Stimulated activated CD8-positive, alpha-beta memory T cell treated with anti-CD3 and anti-CD28 coated beads, Interleukin-12 subunit alpha, Interleukin-12 subunit beta, amount 100 ng/mL, for 24 hours (primary cell): Measurements from ENCODE around the gene SLC35G3.
"Not testable (repeated sequence)": the region's sequence is repeated elsewhere in the genome, so short reads cannot be mapped to it uniquely, and the experiment has no call there.

Experiments used
- DNase-seq: peaks from one replicate; pipeline ENCODE4 v3.0.0-alpha.2; 2020; ENCODE audit errors: extremely low read depth

SLC35G3 gene

DNA sequence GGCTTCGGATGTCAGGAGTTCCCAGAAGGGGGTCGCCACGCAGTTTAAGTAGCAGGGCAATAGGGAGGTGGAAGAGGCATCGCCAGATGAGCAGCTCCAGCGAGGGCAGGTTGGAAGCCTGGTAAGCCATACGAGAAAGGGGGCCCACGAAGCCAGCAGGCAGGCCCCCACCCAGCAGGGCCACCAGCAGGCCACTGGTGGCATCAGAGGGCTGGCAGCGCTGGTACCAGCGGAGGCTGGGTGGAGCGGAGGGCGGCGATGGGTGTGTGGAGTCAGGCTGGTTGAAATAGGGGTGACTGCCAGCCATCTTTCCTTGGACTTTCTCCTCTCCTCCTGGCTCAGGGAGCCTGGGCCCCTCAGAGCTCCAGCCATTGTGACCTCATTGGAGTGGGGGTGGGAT is at the start of gene SLC35G3:
Gene SLC35G3 (minus strand): TSS at position 393 of the 400 bp plus-strand sequence. CDS start 86 bp downstream, at position 307.
- DNase-seq, result not testable (repeated sequence)

- DNase-seq, result no peak
These were observed 49.6 kb upstream of the SLC35G3 start for GRCh38 chr17:35243561-35244340.

GRCh38 chr17:35242805-35243560 is 48.8 kb upstream of the SLC35G3 start, which contains the start of gene SLFN5:
TSS of gene SLFN5 (plus strand) at chr17:35243072. CDS start at chr17:35258691, 15,619 bp downstream.
- peak; percentile 77 for DNase-seq

DNA sequence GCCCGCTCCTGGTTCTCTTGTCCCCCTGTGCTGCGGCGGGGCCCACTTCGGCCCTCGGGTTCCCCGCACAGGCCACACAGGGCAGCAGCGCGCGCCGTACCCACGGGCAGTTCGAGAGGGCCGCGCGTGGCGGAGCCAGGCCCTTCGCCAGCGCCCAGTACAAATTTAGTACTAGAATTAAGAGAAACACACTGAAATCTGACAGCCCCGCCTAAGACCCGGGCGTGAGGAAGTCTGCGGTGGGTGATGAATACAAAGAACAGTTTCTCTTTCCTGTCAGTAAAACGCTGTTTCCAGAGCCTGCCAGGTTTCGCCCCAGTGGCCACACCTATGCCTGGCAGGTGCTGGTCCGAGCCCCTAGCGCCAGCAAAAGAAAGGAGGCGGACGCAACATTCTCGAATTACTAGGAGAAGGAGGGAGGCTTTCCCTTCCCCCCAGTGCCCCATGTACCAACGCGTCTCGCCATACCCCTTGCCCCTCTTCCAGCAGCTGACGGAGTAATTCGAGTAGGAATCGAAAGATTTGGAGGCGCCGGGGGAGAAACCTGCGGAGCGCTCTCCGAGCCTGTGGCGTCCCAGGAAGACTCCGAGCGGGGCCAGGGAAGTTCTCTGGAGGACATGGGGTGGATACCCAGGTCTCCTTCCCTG is 48.1 kb upstream of the SLC35G3 start:
- peak; percentile 63 for DNase-seq

- no peak for DNase-seq
These were observed 47.3 kb upstream of the SLC35G3 start for GRCh38 chr17:35241520-35241919.

DNA sequence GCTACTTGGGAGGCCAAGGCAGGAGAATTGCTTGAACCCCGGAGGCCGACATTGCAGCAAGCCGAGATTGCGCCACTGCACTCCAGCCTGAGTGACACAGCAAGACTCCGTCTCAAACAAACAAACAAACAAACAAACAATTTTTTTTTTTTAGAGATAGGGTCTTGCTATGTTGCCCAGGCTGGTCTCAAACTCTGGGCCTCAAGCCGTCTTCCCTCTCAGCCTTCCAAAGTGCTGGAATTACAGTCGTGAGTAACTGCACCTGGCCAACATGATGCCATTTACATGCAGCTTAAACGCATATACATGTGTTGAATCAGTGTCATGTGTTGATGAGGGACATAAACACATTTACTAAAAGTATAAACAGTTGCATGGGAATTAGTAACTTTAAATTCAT is 46.7 kb upstream of the SLC35G3 start:
- DNase-seq, result no peak

- no peak for DNase-seq
These were observed 45.6 kb upstream of the SLC35G3 start for GRCh38 chr17:35239823-35240222.

- DNase-seq, result no peak
These were observed 44.6 kb upstream of the SLC35G3 start for GRCh38 chr17:35238821-35239220.

DNA sequence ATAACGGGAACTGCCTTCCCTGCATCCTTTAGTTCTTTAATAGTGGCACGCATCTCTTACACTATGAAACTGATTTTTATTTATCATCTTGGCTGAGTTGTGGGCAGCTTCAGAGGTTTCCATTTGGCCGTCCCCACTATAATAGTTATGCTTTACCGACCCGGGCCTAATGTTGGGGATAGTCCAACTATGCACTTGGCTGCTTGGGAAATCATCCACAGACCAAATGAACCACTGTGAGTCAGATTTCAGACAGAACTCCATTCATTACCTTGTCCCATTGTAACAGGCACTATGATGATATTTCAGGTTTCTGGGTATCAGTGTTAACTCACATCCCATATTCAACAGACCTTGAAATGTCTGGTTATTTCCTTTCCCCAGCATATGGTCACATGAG is 42.6 kb upstream of the SLC35G3 start:
- DNase-seq, result no peak

- DNase-seq, result no peak
These were observed 41.7 kb upstream of the SLC35G3 start for GRCh38 chr17:35235917-35236316.

DNA sequence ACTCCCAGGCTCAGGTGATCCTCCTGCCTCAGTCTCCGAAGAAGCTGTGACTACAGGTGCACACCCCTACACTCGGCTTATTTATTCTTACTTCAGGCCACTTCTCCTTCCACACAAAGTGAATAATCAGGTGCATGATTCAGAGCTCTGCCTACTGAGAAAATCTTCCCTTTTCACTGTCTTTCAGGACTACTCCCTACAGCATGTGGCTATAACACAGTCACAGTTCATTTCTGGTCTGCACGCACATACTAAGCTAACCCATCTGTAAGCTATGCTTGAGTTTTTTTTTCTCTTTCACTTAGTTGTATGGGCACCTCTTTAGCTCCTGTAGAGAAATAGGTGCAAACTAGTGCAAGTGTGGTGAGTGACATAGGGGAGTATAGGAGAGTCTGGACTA is 41.1 kb upstream of the SLC35G3 start:
- no peak for DNase-seq

DNA sequence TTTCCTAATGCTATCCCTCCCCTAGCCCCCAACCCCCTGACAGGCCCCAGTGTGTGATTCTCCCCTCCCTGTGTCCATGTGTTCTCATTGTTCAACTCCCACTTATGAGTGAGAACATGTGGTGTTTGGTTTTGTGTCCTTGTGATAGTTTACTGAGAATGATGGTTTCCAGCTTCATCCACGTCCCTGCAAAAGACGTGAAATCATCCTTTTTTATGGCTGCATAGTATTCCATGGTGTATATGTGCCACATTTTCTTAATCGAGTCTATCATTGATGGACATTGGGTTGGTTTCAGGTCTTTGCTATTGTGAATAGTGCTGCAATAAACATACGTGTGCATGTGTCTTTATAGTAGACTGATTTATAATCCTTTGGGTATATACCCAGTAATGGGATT is 40.1 kb upstream of the SLC35G3 start:
- not testable (repeated sequence) for DNase-seq

GRCh38 chr17:35229638-35230037 is 35.4 kb upstream of the SLC35G3 start:
- no peak for DNase-seq

DNA sequence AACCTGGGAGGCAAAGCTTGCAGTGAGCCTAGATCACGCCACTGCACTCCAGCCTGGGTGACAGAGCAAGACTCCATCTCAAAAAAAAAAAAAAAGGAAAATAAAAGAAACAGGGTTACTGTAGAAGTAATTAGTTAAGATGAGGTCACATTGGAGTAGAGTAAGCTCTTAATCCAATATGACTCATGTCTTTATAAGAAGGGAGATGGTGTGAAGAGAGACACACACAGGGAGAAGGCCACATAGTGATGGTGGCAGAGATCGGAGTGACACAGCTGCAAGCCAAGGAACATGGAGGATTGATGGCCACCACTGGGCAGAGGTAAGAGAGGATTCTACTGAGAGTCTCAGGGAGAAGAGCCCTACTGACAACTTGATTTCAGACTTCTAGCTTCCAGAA is 33.4 kb upstream of the SLC35G3 start:
- DNase-seq, result no peak

GRCh38 chr17:35224436-35224835 is 30.2 kb upstream of the SLC35G3 start:
- DNase-seq, result no peak

GRCh38 chr17:35222452-35222851 is 28.3 kb upstream of the SLC35G3 start:
- no peak for DNase-seq

- no peak for DNase-seq
These were observed 24.7 kb upstream of the SLC35G3 start for GRCh38 chr17:35218915-35219314.

GRCh38 chr17:35217107-35217506 is 22.9 kb upstream of the SLC35G3 start:
- no peak for DNase-seq

DNA sequence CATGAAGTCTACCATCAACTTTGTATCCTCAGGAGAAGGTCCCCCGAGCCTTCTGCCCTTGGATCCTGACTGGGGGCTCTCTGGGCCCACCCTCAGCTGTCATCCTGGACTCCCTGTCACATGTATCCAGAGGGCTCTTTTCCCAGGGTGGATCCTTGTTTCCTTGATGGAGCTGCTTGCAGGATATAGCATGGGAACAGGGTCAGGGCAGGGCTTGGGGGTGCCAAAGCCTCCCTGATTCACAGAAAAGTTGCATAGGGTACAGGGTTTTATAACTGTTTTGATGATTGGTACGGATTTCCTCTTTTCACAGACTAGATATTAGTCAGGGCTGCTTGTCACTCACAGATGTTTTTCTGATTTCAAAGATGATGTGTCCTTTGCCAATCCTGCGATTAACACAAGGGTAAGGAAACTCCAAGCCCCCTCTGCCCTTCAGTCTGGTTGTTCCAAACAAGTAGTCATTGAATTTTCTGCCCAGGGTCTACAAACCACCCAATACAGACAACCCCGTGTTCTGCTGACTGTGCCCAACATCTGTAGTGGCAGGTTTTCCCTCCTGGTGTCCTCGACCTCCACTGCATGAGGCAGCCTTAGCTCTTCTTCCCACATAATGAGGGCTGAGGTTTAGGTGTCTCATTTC is 20.6 kb upstream of the SLC35G3 start:
- no peak for DNase-seq

DNA sequence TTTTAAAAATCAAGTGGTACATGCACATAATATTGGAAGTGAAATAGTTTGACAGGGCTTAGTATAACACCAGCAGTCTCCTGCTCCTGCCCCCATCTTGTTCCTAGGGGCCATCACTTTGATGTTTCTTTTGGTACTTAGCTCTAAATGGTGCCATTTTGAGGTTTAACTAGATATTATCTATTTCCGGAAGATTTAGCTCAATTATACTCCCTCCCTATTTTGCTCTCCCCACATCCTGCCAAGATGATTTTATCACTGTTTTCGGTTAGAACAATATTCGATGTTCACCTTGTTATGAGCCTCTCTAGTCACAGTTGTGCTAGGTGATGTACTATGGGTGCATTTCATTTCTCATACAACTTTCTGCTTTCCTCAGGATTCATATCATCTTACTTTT is 20.0 kb upstream of the SLC35G3 start:
- no peak for DNase-seq

DNA sequence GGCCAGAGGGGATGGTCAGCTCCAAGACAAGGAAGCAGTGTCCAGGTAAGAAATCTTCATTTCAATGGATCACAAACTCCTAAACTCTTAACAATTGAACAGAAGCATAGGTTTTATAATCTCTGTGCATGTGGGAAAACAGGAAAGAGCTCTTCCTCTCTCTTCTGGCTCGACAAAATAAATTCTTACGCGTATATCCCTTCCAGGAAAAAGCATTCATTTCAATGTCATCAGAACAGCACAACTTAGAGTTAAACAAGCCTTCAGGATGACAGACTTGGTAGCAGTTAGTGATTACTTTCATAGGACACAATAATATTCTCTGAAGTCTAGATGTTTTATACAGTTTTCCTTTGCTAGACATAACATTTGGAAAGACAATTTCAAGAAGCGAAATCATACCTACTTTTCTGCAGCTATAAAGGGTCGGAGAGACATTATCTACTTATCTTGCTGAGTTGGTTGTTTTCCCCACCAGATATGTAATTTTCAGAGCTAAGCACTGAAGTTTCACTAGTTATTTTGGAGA is 19.3 kb upstream of the SLC35G3 start:
- no peak for DNase-seq

DNA sequence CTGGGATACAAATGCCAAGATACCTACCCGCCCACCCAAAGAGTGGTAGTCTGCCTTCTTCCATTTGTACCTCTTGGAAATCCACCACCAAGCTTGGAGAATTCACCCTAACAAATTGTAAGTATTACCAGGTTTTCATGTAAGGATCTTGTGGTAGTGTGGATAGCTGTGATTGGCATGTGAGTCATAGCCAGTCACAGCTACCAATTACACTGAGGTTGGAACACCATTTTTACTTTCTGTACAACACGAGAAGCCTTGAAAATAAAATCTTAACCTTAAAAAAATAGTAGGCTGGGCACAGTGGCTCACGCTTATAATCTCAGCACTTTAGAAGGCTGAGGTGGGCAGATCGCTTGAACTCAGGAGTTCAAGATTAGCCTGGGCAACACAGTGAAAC is 18.5 kb upstream of the SLC35G3 start:
- DNase-seq, result no peak
